Gastrocnemius medialis (tissue), 4 donors: Measurements from ENCODE around the gene OTUD4.

ENCODE experiments used
- CTCF ChIP-seq, 5 experiments: fragments of 450-650 bp in 3 of 5; fragments of 200-600 bp in 2 of 5; sonication (generic) in 2 of 5; IDR thresholded peaks in 4 of 5; conservative IDR thresholded peaks in 1 of 5; 1 replicate in 4 of 5; 2 replicates in 1 of 5; pipeline ENCODE4 v1.5.1; 2016 to 2019; ENCODE audit warnings: antibody characterized with exemption in 5 of 5, mild to moderate bottlenecking in 3 of 5, moderate library complexity in 3 of 5
- POLR2A ChIP-seq, 2 donors: fragments of 450-650 bp; IDR thresholded peaks; one replicate each; pipeline ENCODE4 v1.6.1; 2017; ENCODE audit warnings: antibody characterized with exemption in 2 of 2, mild to moderate bottlenecking in 2 of 2, moderate library complexity in 2 of 2

GRCh38 chr4:145097821-145098674 is 82.3 kb downstream of the OTUD4 start, which contains the start of the genes ABCE1 and ANAPC10:
- peak in 2 of 5 experiments; percentile 5 to 35 for TF ChIP-seq CTCF (IDR thresholded peaks at IDR 0.05 in 4 of 5, conservative IDR thresholded peaks at IDR 0.05 in 1 of 5)
- TF ChIP-seq POLR2A (IDR thresholded peaks at IDR 0.05), result peak; percentile 55 to 57
